Activated CD4-positive, CD25-positive, alpha-beta regulatory T cell treated with anti-CD3 and anti-CD28 coated beads, Interleukin-2, amount 50 U/mL, for 24 hours (primary cell): ENCODE results near the gene SPIRE1.
A peak's percentile ranks its signal among the peaks of the same experiment; 100 is the strongest.

ENCODE experiments used
- ATAC-seq, 2 donors: fragments of 150-1000 bp; cut with Tn5 transposase; one replicate each; pipeline ENCODE4 v1.10.0; 2021; ENCODE audit warnings: mild to moderate bottlenecking in 1 of 2, moderate library complexity in 1 of 2

The SPIRE1 gene

DNA sequence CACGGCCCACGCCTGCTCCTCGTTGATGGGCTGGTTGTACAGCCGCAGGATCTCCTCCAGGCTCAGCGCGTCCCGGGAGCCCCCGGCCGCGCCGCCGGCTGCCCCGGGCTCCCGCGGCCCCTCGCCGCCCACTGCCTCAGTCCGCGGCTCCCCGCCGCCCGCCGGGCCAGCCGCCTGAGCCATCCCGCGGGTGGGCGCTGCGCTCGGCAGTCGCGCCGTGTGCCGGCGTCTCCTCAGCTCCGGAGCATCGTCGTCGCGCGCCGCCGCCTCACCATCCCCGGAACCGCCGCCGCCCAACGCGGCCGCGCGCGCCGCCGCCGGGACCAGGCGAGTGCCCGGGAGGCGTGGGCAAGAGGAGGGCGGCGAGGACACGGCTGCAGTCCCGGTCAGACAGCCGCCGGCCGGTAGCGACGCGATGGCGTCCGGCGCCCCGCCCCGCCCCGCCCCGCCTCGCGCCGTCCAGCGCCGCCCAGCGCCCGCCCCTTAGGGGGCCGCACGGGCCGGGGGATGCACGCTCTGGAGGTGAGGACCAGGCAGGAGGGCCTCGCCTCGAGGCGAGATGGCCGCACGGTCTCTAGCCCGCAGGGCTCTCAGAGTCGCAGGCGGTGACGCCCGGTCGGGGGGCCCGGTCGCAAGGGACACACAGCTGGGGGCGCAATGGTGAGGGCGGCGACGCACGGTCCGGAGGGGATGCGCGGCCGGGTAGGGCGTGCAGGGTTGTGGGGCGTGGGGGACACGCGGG, at the start of gene SPIRE1:
SPIRE1 (minus strand) TSS at position 424 of the 742 bp plus-strand sequence; CDS start at position 183, 241 bp downstream.
- ATAC-seq = peak; percentile 48 to 69

DNA sequence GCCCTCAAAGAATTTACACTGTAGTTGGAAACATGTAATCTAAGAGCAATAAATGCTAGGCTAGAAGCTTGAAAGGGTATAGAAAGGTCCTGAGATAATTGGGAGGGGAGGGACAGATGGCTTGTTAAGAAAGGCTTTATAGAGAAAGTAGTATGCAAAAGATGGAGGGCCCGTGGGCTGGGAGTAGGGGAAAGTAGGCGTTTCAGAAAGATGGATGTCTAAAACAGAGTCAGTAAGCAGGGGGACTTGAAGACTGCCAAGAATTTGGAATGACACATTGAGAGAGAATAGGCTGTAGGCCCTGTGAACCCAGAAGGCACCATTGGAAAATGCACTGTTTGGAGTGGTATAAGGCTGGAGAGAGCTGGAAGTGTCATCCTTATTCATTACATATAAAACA, 45.8 kb upstream of the SPIRE1 start:
- ATAC-seq = no peak

DNA sequence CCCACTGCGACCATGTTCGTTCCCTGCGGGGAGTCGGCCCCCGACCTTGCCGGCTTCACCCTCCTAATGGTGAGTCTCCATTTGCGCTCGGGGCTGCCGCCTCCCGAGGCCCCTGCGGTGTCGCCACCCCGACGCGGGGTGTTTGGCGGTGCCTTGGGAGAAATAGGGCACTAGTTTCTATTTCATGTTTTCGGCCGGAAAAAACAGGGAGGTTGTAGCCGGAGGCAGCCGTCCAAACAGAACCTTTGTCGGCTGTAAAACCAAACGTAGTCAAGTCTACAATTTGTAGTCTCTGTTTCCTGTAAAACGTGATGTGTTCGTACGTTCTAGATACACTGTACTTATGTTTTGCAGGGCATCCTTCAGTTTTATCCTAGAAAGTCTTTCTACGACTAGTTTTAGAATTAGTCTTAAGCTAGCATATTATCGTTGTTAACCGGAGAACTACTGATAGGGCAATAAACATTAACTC, 45.2 kb upstream of the SPIRE1 start:
- ATAC-seq = peak in 1 of 2 donors; percentile 52

DNA sequence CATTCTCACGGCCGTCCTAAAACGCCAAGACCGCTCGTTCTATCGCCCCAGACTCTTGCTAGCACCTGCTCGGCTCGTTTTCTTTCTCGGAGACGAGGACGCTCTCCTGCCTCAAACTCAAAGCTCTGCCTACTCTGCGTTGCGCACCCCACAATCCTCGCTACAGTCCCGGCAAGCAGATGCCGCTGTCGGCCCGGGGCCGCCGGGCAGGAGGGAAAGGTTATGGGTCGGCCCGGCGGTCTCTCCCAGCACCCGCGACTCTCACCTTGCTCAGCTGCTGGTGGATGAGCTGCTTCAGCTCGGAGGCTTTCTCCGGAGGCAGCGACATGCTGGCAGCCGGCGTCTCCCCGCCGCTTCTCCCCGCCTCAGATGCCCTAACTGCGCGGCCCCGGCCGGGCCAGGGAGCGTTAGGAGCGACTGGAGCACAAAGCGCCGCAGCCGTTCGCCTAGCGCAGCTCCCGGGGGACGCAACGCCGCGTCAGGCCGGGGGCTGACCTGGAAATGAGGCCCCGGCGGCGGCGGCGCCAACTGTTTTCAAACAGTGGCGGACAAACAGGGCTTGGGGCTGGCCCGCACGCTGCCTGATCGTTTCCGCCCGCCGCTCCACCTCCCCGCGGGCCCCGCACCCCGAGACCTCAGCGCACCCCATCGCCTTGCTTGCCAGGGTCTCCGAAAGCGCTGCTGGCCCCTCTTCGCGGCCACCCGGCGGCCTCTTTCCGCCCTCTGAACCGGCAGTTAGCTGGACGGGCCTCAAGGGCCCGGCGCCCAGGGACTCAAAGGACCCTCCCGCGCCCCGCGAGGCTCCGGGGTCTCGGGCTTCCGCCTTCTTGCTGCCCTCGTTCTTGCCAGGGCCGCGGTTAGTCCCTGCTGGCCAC, 44.6 kb upstream of the SPIRE1 start, which contains the start of the genes CEP76 and PSMG2:
CEP76 (minus strand) TSS at position 503 of the 875 bp plus-strand sequence; CDS start at position 328, 175 bp downstream.
PSMG2 (plus strand) TSS at position 822 of the 875 bp plus-strand sequence. CDS start 66 bp downstream, outside the sequence.
- ATAC-seq = peak; percentile 81 to 83

DNA sequence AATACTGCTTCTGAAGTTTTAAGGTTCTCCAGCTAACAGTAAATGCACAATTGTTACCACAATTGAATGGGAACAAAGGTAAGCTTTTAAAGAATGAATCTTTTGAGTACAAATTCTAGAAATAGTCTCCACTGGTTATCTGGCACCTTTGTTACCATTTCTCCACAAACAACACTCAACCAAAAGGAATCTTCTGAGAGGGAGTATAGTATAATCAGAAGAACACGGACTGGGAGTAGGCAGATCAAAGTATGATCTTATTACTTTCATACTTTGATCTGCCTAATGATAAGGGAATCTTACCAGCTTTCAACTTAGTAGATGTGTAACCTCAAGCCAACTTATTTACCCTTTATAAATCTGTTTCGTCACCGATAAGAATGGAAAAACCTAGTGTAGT, 43.3 kb upstream of the SPIRE1 start:
- ATAC-seq = peak; percentile 12 to 37

DNA sequence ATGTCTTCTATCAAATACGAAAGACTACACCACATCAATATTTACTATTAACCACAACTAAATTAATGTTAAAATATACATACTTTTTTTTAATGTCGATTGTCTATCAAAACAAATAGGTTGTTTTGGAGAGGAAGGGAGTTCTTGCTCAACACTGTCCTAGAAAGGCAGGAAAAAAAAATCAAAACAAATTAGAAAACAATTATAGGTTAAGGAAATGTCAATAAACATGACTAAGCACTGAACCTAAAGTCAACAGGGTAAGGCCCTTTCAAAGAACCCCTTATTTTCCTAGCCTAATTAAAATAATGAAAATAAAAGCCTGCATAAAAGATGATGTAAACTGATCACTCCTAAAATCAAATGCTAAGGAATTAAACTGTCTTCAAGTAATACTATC, 41.8 kb upstream of the SPIRE1 start:
- ATAC-seq = no peak

DNA sequence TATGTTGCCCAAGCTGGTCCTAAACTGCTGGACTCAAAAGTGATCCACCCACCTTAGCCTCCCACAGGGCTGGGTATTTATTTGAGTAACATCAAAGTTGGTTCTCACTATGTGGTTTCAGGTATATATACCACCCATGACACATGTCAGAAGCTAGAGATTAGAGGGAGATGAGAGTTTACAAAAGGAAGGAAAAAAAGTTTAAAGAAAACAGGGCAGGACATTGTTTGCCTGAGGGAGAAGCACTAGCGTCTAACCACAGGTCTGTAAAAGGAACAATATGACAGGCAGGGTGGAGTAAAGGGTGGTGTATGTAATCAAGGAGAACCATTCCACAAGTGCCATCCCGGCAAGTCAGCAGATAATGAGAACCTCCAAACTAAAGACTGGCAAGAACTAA, 36.1 kb upstream of the SPIRE1 start:
- no peak for ATAC-seq

DNA sequence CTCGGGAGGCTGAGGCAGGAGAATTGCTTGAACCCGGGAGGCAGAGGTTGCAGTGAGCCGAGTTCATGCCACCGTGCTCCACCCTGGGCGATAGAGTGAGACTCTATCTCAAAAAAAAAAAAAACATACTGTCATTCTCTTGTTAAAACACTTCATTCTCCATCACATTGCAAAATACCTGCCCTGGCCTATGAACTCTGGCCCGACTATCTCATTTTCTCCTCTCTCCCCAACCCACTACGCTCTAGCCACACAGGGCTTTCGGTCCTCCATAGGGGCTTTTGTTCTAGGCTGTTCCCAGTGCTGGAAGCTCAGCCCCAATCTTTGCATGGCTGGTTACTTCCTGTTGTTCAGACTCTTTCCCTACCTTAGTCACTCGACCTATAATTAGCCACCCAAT, 34.3 kb upstream of the SPIRE1 start:
- no peak for ATAC-seq

DNA sequence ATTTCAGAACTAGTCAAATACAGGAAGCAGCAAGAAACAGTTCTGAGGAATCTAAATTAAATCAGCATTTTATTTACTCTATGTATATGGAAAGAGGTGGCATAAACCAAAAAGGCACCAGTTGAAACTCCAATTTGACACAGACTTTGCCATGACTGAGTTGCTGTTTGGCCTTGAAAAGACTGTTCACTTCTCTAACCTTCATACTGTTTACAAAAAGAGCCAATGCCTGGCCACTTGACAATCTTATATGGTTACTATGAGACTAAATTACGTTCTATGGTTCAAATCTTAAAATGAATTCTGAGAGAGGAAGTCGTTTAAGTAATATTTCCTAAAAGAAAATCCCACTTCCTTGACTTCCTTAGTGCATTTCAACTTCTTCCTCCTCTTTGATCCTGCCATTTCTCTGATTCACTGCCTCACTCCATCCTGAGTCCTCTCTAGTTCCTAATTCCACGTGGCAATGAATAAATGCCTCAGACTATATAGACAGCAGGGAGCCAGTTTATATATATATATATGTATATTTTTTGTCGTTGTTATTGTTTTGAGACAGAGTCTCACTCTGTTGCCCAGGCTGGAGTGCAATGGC, 31.4 kb upstream of the SPIRE1 start:
- ATAC-seq = no peak

DNA sequence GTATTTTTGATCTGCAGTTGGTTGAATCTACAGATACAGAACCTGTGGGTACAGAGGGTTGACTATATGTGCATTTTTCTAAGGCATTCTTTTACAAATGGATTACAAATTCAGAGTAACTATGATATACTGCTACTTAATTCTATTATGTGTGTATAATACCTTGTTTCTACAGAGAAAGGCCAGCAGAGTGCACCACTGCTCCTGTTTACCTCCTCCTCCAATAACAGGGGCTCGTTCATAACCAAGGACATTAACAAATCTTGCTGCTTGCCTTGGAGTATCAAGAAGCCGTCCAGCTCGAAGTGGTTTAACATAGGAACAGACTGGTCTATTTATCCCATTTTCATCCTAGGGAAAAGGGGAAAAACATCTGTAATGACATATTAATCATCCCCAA, 28.2 kb upstream of the SPIRE1 start:
- ATAC-seq = no peak

DNA sequence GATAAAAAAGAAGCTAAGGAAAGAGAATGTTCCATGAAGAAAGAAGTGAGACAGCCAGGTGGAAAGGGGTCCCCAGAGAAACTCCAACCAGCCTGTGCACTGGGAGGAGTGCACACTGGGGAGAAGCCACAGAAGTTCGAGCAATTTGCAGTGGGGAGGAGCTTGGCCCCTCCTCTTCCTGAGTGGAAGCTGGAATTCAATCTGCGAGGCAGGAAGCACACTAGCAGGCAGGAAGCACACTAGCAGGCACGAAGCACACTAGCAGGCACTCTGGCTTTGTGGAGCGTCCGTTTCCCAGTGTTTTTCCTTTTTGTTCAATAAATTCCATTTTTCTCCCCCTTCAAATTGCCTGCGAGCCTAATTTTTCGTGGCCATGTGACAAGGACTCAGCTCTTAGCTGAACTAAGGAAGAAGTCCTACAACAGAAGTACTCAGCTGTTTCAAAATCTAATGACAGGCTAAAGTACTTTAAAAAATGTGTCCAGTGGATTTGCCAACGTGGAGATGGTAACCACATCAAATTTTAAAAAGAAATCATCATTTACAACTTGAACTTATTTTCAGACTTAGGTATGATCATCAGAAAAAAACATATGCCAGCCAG, 21.4 kb upstream of the SPIRE1 start:
- no peak for ATAC-seq

DNA sequence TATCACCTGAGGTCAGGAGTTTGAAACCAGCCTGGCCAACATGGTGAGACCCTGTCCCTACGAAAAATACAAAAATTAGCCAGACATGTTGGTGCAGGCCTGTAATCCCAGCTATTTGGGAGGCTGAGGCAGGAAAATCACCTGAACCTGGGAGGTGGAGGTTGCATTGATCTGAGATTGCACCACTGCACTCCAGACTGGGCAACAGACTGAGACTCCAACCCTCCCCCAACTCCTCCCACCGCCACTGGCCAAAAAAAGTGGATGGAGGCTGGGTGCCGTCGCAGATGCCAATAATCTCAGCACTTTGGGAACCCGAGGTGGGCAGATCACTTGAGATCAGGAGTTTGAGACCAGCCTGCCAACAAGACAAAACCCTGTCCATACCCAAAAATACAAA, 10.1 kb upstream of the SPIRE1 start:
- no peak for ATAC-seq

DNA sequence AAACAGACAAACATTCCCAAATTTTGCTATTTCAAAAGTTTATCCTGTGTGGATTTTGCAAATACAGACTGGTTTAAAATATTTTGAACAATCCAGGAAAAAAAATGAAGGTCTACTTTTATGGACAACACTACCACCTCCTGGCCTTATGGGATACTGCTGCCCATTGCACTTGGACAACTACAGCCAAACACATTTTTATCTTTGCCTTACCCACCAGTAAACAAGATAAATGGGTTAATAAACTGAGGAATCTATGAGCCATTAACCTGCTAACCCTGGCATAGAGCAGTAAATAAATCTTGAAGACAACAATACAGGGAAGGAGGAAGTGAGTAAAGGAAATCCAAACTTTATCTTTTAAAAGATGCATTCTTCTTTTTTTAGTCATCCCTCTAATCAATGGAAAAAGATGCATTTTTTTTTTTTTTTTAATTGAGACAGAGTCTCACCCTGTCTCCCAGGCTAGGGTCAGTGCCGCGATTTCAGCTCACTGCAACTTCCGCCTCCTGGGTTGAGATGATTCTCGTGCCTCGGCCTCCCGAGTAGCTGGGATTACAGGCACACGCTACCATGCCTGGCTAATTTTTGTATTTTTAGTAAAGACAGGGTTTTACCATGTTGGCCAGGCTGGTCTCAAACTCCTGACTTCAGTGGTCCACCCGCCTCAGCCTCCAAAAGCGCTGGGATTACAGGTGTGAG, 2.1 kb upstream of the SPIRE1 start:
- ATAC-seq = no peak

DNA sequence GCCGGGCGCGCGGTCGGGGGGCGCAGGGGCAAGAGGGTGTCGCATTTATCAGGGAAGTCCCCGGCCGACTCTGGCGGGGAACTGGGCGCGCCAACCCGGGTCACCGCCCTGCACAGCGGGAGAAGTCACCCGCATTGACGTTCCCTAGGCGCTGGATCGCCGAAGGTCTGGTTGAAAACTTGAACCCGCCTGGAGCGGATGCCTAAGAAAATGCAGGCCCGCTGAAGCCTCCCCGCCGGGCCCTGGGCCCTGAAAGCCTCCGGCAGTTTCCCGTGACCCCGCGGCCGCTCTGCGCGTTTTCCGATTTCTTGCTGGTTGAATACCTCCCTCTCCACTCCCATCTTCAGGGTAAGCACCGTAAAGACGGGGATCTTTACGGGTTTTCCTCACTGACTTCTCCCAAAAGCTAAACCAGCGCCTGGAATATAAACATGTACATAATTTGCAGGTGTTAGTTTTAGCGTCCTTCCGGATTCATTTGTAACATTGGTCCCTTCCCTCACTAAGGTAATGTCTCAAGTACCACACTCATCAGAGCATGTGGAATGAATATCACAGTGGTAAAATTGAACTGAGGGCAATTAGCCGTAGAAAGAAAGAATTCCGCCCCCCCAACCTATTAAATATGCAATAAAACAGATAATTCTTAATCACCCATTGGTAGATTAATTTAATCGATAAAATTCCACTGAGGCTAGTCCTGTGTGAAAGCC, 675 bp upstream of the SPIRE1 start:
- peak; percentile 20 to 22 for ATAC-seq

DNA sequence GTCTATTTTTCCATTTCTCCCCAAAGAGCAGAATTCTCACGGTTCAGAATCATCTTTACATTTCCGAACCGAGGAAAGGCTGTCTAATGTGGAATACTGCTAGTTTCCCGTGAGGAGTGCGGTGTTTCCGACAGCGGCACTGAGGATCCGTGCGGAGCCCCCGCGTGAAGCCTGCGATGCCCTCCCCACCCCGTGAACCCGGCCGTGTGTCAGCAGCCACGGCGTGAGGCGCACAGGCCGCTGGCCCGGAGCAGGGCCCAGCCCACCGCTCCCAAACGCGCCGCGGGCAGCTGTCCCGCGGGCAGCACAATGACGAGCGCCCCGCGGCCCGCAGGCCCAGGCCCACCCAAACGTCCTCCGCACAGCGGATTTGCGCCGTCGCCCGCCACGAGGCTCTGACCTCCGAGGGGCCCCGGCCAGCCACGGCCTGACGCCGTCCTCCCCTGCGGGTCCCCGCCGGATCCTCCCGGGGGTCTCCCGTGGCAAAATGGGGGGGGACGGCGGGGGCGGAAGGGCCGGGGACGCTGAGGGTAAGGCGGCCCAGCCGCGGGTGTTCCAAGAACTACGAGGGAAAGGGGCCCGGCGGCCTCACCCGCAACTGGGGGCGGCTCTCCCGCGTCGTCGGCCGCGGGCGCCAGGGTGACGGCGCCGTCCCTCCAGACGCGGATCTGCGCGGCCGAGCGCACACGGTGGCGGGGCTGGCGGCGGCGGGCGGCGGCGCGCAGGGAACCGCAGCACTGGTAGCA, 796 bp downstream of the SPIRE1 start:
- peak; percentile 62 to 69 for ATAC-seq

DNA sequence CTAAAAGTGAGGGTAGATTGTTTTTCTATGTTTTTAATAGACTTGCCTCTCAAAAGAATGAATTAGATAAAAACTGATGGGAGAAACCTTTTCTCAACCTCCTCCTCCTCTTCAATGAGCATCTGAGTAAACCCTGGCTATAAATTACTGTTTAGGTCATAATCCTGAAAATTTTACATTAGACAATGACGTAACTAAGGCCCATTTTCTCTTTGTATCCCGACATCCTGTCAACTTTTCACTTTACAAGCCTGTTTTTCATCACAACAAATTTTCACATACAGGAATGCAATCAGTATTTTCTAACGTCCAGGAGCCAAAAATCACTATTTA, 1.3 kb downstream of the SPIRE1 start:
- ATAC-seq = no peak

DNA sequence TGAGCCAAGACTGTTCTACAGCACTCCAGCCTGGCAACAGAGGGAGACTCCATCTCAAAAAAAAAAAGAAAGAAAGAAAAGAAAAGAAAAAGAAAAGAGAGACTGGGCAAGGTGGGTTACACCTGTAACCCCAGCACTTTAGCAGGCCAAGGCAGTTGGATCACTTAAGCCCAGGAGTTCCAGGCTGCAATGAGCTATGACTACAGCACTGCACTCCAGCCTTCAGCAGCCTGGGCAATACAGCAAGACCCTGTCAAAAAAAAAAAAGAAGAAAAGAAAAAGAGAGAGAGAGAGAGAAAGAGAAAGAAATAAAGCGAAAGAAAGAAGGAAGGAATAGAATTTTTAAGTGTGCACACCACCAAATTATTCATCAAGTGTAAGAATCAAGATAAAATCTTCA, 2.9 kb downstream of the SPIRE1 start:
- ATAC-seq = no peak

DNA sequence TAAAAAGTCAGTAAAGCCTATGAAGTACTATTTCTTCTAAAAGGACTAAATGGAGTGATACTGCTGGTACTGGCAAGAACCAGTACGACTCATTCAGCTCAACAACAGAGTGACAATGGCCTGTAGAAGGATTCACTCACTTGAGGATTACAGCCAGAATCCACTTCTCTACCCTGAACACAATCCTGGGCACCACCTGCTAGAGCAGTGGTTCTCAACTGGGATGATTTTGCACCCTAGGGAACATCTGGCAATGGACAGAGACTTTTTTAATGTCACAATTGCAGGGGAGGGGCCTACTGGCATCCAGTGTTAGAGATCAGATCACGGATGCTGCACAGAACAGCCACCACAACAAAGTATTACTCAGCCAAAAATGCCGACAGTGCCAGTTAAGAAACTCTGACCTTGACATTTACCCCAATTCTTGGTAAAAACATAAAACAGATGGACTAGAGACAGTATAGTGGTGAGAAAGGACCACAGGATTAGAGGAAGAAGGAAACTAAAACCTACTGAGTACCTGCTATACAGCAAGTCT, 5.0 kb downstream of the SPIRE1 start:
- peak in 1 of 2 donors; percentile 31 for ATAC-seq

DNA sequence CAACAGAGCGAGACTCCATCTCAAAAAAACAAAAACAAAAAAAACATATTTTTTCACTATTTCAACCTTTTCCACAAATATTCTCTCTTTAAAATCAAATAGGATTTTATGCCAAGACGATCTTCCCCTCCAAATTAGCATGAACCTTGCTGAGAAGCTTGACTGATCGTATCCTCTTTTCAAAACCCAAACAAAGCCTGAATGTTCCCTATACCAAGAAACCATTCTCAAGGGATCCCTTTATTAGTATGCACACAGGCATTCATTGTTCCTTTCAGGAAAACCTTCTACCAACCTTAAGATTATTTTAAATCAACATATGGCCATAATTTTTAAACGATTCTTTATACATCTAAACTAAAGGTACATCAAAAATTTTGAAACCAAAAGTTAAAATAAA, 6.3 kb downstream of the SPIRE1 start:
- ATAC-seq = no peak

DNA sequence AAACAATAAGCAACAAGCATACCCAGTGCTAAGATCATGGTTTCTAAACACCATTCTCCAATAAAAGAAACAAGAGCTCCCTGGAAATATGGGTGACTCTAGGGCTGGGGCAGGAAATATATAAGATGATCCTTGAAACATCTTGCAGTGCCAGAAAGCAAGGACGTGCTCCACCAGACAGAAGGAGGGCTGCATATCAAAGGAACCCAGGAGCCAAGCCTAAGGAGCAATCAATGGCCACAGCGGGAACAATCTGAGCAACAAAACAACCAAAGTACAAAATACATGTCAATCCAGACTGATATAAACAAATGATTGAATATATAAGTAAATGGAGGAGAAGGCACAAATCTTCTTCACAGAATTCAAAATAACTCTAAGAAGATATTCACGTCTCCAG, 10.1 kb downstream of the SPIRE1 start:
- no peak for ATAC-seq
